Rectal smooth muscle tissue (tissue), 1 donor: ENCODE data around the gene MMP19.
"Not testable (repeated sequence)": the region's sequence is repeated elsewhere in the genome, so short reads cannot be mapped to it uniquely, and the experiment has no call there.

Source experiments
- H3K27ac ChIP-seq: one replicate; pipeline ENCODE4 v1.7.0; 2013; ENCODE audit warnings: low read depth, low read length, inconsistent platforms
- H3K27me3 ChIP-seq: one replicate; pipeline ENCODE4 v1.7.0; 2013; ENCODE audit warnings: low read length; ENCODE audit not compliant: control insufficient read depth, insufficient read depth
- H3K36me3 ChIP-seq: one replicate; pipeline ENCODE4 v1.7.0; 2013; ENCODE audit warnings: low read length; ENCODE audit not compliant: control insufficient read depth, insufficient read depth
- H3K4me1 ChIP-seq: one replicate; pipeline ENCODE4 v1.7.0; 2013; ENCODE audit warnings: low read length; ENCODE audit not compliant: control insufficient read depth, insufficient read depth
- H3K4me3 ChIP-seq: one replicate; pipeline ENCODE4 v1.7.0; 2013; ENCODE audit warnings: low read length
- H3K9ac ChIP-seq: one replicate; pipeline ENCODE4 v1.7.0; 2013; ENCODE audit warnings: low read length

Gene MMP19

GRCh38 chr12:55842681-55843429 lies at the start of gene MMP19:
Gene MMP19 (minus strand): TSS chr12:55842936. CDS start chr12:55842830, 106 bp downstream.
- H3K27me3 ChIP-seq, result no peaks in the 10 kb centered on the region
- H3K4me1 ChIP-seq, result no peaks in the 10 kb centered on the region
- H3K4me3 ChIP-seq, result peak within 1 kb of the TSS; percentile 67
- no peaks in the 10 kb centered on the region for H3K36me3 ChIP-seq
- H3K27ac ChIP-seq, result peak within 1 kb of the TSS; percentile 64
- peak within 1 kb of the TSS; percentile 77 for H3K9ac ChIP-seq

GRCh38 chr12:55891310-55891709 lies 48.6 kb upstream of the MMP19 start:
- Histone ChIP-seq H3K4me1 (no peaks in the 10 kb centered on the region), H3K4me3 (no peak overlapping the region), H3K9ac (no peak overlapping the region), H3K27ac (no peak overlapping the region), H3K36me3 (no peaks in the 10 kb centered on the region), H3K27me3 (no peaks in the 10 kb centered on the region)

GRCh38 chr12:55885113-55885512 lies 42.4 kb upstream of the MMP19 start:
- H3K9ac ChIP-seq, result no peak overlapping the region
- H3K4me3 ChIP-seq, result no peak overlapping the region
- no peaks in the 10 kb centered on the region for H3K4me1 ChIP-seq
- no peak overlapping the region for H3K27ac ChIP-seq
- no peaks in the 10 kb centered on the region for H3K27me3 ChIP-seq
- no peaks in the 10 kb centered on the region for H3K36me3 ChIP-seq

- no peaks in the 10 kb centered on the region for H3K36me3 ChIP-seq
- no peak overlapping the region for H3K9ac ChIP-seq
- no peaks in the 10 kb centered on the region for H3K27me3 ChIP-seq
- no peaks in the 10 kb centered on the region for H3K4me1 ChIP-seq
- H3K4me3 ChIP-seq, result no peak overlapping the region
- no peak overlapping the region for H3K27ac ChIP-seq
These were observed 35.1 kb upstream of the MMP19 start for GRCh38 chr12:55877824-55878223.

GRCh38 chr12:55875704-55876467 lies 33.1 kb upstream of the MMP19 start:
- no peaks in the 10 kb centered on the region for H3K36me3 ChIP-seq
- H3K4me3 ChIP-seq, result no peak overlapping the region
- no peak overlapping the region for H3K9ac ChIP-seq
- H3K27me3 ChIP-seq, result no peaks in the 10 kb centered on the region
- no peak overlapping the region for H3K27ac ChIP-seq
- no peaks in the 10 kb centered on the region for H3K4me1 ChIP-seq

GRCh38 chr12:55874443-55874842 lies 31.7 kb upstream of the MMP19 start:
- Histone ChIP-seq H3K36me3 (no peaks in the 10 kb centered on the region), H3K9ac (no peak overlapping the region), H3K4me3 (no peak overlapping the region), H3K27me3 (no peaks in the 10 kb centered on the region), H3K4me1 (no peaks in the 10 kb centered on the region), H3K27ac (no peak overlapping the region)

GRCh38 chr12:55866454-55867004 lies 23.8 kb upstream of the MMP19 start:
- H3K27ac ChIP-seq, H3K36me3 ChIP-seq, H3K27me3 ChIP-seq, H3K4me3 ChIP-seq, H3K4me1 ChIP-seq, H3K9ac ChIP-seq: not testable (repeated sequence)

GRCh38 chr12:55865327-55865726 lies 22.6 kb upstream of the MMP19 start:
- no peak overlapping the region for H3K9ac ChIP-seq
- H3K4me3 ChIP-seq, result no peak overlapping the region
- H3K27ac ChIP-seq, result no peak overlapping the region
- no peaks in the 10 kb centered on the region for H3K36me3 ChIP-seq
- H3K4me1 ChIP-seq, result no peaks in the 10 kb centered on the region
- H3K27me3 ChIP-seq, result no peaks in the 10 kb centered on the region

GRCh38 chr12:55862931-55863330 lies 20.2 kb upstream of the MMP19 start:
- not testable (repeated sequence) for H3K9ac ChIP-seq, H3K4me1 ChIP-seq, H3K27me3 ChIP-seq, H3K36me3 ChIP-seq, H3K4me3 ChIP-seq, H3K27ac ChIP-seq

GRCh38 chr12:55862286-55862685 lies 19.6 kb upstream of the MMP19 start:
- Histone ChIP-seq H3K27me3 (no peaks in the 10 kb centered on the region), H3K36me3 (no peaks in the 10 kb centered on the region), H3K4me3 (no peak overlapping the region), H3K27ac (no peak overlapping the region), H3K4me1 (no peaks in the 10 kb centered on the region), H3K9ac (no peak overlapping the region)

GRCh38 chr12:55861871-55862270 lies 19.1 kb upstream of the MMP19 start:
- Histone ChIP-seq H3K4me1 (no peaks in the 10 kb centered on the region), H3K4me3 (no peak overlapping the region), H3K27ac (no peak overlapping the region), H3K36me3 (no peaks in the 10 kb centered on the region), H3K27me3 (no peaks in the 10 kb centered on the region), H3K9ac (no peak overlapping the region)

GRCh38 chr12:55861396-55861795 lies 18.7 kb upstream of the MMP19 start:
- Histone ChIP-seq H3K4me3 (no peak overlapping the region), H3K27ac (no peak overlapping the region), H3K27me3 (no peaks in the 10 kb centered on the region), H3K4me1 (no peaks in the 10 kb centered on the region), H3K9ac (no peak overlapping the region), H3K36me3 (no peaks in the 10 kb centered on the region)
